H1 (cell line): Measurements from ENCODE around the gene RAB1B. TPM values are rescaled to one million over a fixed set of nuclear protein-coding genes. Genes with fewer than 3 reads are reported as not detected.

Experiments used
- CHD1 ChIP-seq: IDR thresholded peaks from 2 replicates; pipeline ENCODE4 v1.6.1; 2012; ENCODE audit warnings: low read depth, low read length, improper control_type of control experiment
- CREB1 ChIP-seq: IDR thresholded peaks from 2 replicates; pipeline ENCODE4 v1.6.1; 2012; ENCODE audit warnings: inconsistent platforms
- CTBP2 ChIP-seq: IDR thresholded peaks from 2 replicates; pipeline ENCODE4 v1.7.0; 2011; ENCODE audit warnings: borderline replicate concordance, mild to moderate bottlenecking, moderate library complexity, mixed read lengths, low read length; ENCODE audit not compliant: insufficient read depth, insufficient read length
- EGR1 ChIP-seq: IDR thresholded peaks from 2 replicates; pipeline ENCODE4 v1.6.1; 2011; ENCODE audit warnings: low read depth, low read length, borderline replicate concordance
- EZH2 ChIP-seq: fragments of 200-600 bp; sonication (generic); IDR thresholded peaks from 2 replicates; pipeline ENCODE4 v1.7.1; 2012; ENCODE audit warnings: low read depth, mild to moderate bottlenecking, moderate library complexity, low read length, inconsistent platforms; ENCODE audit not compliant: severe bottlenecking
- HDAC2 ChIP-seq, 2 experiments: fragments of 300-600 bp in 1 of 2; sonication (generic) in 1 of 2; IDR thresholded peaks; 2 replicates each; pipeline ENCODE4 v1.6.1; 2011 to 2012; ENCODE audit warnings: low read depth in 2 of 2, low read length in 2 of 2, mild to moderate bottlenecking in 2 of 2, moderate library complexity in 2 of 2, borderline replicate concordance in 1 of 2, inconsistent platforms in 1 of 2
- HDAC6 ChIP-seq: IDR thresholded peaks from one replicate; pipeline ENCODE4 v1.7.1; 2012; ENCODE audit warnings: low read depth, mild to moderate bottlenecking, inconsistent platforms, low read length, moderate library complexity
- PHF8 ChIP-seq: fragments of 200-600 bp; sonication (generic); conservative IDR thresholded peaks from 2 replicates; pipeline ENCODE4 v1.7.1; 2012; ENCODE audit warnings: low read depth, mild to moderate bottlenecking, inconsistent platforms, low read length, moderate library complexity
- RXRA ChIP-seq: IDR thresholded peaks from 2 replicates; pipeline ENCODE4 v1.6.1; 2011; ENCODE audit warnings: low read depth, mild to moderate bottlenecking, low read length, moderate library complexity; ENCODE audit not compliant: insufficient read depth
- SAP30 ChIP-seq: fragments of 300-600 bp; sonication (generic); IDR thresholded peaks from 2 replicates; pipeline ENCODE4 v1.7.1; 2012; ENCODE audit warnings: low read length, moderate library complexity, mild to moderate bottlenecking, inconsistent platforms; ENCODE audit not compliant: insufficient read depth, insufficient replicate concordance
- SIN3A ChIP-seq, 2 experiments: IDR thresholded peaks in 1 of 2; conservative IDR thresholded peaks in 1 of 2; 2 replicates each; pipeline ENCODE4 v1.6.1; 2011 to 2012; ENCODE audit warnings: low read length in 2 of 2, improper control_type of control experiment in 1 of 2, low read depth in 1 of 2, mild to moderate bottlenecking in 1 of 2
- SUZ12 ChIP-seq: fragments of 200-600 bp; sonication (generic); IDR thresholded peaks from 2 replicates; pipeline ENCODE4 v1.6.1; 2012; ENCODE audit warnings: mild to moderate bottlenecking, inconsistent platforms, low read length, moderate library complexity, mixed read lengths
- ZNF274 ChIP-seq: IDR thresholded peaks from 2 replicates; pipeline ENCODE4 v1.7.0; 2012; ENCODE audit warnings: low read length, borderline replicate concordance; ENCODE audit errors: extremely low read depth
- polyA plus RNA-seq, 7 experiments: library from polyadenylated mRNA; depleted of rRNA in 3 of 7; stranded (reverse) in 5 of 7; unstranded in 2 of 7; fragments of >200 nt in 5 of 7; fragments of 200-250 nt in 2 of 7; gene quantifications; 1 replicate in 5 of 7; 2 replicates in 1 of 7; 4 replicates in 1 of 7; pipeline versions ENCODE4 v1.2.1 to v1.2.3, GENCODE V29; 2011 to 2013; ENCODE audit warnings: missing spikeins in 2 of 7, mixed read lengths in 2 of 7
- total RNA-seq: library from RNA; stranded (reverse); fragmentation: NEBNext Ultra II Directional; extraction: Animal tissue kit (Norgen Biotek cat#: 25700); gene quantifications from 2 replicates; pipeline ENCODE4 v1.2.1, GENCODE V29; 2021

RAB1B gene
- total and polyA plus RNA-seq, 2 of the 8 experiments (the other 6 are each of a cell fraction or from before 2014, with no cell fraction given), result 100 to 217 TPM

DNA sequence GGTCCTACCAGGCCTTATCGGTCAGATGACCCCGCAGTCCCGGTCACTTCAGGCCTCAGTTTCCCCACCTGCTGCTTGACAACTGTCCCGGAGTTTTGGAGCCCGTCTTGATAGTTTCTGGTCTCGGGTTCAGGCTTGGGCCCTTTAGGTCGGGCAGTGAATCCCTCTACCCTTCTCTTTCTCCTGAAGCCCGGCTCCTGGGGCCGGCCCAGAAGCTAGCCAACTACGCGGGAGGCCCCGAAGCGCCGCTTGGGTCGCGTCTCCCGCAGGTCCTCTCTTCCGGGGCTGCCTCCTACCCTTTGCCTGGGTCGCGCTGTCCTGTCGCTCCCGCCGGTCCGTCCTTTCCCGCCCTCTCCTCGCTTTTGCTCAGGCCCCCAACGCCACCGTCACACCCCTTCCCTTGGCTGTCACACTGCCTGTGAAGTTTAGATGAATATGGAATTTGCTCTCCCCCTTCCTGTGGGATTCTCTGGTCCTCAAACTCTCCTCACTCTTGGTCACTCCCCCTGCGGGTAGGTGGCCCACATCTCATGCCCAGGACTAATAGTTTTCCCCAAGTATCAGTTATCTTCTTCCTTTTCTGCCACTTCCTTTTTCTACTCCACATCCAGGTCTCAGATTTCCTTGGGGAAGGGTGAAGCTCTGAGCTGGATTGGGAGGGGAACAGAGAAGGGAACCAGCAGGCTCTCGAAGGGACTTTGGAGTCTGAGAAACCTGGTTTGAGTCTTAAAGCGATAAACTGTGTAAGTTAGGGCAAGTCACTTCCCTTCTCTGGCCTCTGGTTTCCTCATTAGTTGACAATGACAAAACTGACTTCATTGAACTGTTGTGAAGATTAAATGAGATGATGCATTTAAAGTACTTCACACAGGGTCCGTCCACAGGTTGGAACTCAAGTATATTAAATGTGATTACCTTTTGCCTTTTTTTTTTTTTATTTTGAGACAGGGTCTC lies 790 bp downstream of the RAB1B start (continued):
- TF ChIP-seq RXRA (no peak), HDAC2 (IDR thresholded peaks at IDR 0.05; ENCODE audit: borderline replicate concordance in 1 of 2, low read depth in 2 of 2, low read length in 2 of 2) (0 out of 4 replicates have a peak, but pooled peaks of 1 of the 2 experiments have one; percentile 60), EZH2 (no peak), CREB1 (0 out of 2 replicates have a peak, but pooled peaks have one; percentile 17), EGR1 (no peak), CHD1 (no peak), SAP30 (peak; percentile 37), CTBP2 (no peak), ZNF274 (no peak), SIN3A (conservative IDR thresholded peaks at IDR 0.05 in 1 of 2, IDR thresholded peaks at IDR 0.05 in 1 of 2; ENCODE audit: low read depth in 1 of 2, low read length in 2 of 2) (peak in 1 of 2 experiments; percentile 19; a peak in 3 of 4 replicates), SUZ12 (no peak), HDAC6 (no peak), PHF8 (peak; percentile 78)
- TF ChIP-seq, all 59 proteins: peak for 8
